Gastrocnemius medialis (tissue), 4 donors: Measurements from ENCODE around the gene IFNAR2.

Experiments used
- POLR2A ChIP-seq, 2 donors: fragments of 450-650 bp; IDR thresholded peaks; one replicate each; pipeline ENCODE4 v1.6.1; 2017; ENCODE audit warnings: antibody characterized with exemption in 2 of 2, mild to moderate bottlenecking in 2 of 2, moderate library complexity in 2 of 2
- TF ChIP-seq, protein P1 (sequence below), 5 experiments: fragments of 450-650 bp in 3 of 5; fragments of 200-600 bp in 2 of 5; sonication (generic) in 2 of 5; IDR thresholded peaks in 4 of 5; conservative IDR thresholded peaks in 1 of 5; 1 replicate in 4 of 5; 2 replicates in 1 of 5; pipeline ENCODE4 v1.5.1; 2016 to 2019; ENCODE audit warnings: antibody characterized with exemption in 5 of 5, mild to moderate bottlenecking in 3 of 5, moderate library complexity in 3 of 5

DNA sequence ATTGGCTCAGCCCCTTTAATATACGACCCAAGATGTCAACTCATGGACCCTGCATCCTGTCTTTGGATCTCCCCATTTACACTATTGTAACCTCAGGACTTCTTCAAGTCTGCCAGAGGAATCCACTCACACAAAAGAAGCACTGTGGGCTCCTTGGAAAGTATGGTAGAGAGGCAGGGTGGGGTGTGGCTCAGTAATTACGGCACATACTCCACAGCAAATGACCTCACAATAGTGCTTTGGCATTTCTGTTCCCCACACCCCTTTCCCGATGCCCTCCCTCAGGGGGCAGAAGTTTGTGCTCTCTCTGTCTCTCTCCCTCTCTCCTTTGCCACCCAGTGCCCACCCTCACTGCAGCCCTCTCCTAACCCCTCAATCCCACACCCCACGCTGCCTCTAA is 27.8 kb upstream of the IFNAR2 start:
- TF ChIP-seq, protein P1, sequence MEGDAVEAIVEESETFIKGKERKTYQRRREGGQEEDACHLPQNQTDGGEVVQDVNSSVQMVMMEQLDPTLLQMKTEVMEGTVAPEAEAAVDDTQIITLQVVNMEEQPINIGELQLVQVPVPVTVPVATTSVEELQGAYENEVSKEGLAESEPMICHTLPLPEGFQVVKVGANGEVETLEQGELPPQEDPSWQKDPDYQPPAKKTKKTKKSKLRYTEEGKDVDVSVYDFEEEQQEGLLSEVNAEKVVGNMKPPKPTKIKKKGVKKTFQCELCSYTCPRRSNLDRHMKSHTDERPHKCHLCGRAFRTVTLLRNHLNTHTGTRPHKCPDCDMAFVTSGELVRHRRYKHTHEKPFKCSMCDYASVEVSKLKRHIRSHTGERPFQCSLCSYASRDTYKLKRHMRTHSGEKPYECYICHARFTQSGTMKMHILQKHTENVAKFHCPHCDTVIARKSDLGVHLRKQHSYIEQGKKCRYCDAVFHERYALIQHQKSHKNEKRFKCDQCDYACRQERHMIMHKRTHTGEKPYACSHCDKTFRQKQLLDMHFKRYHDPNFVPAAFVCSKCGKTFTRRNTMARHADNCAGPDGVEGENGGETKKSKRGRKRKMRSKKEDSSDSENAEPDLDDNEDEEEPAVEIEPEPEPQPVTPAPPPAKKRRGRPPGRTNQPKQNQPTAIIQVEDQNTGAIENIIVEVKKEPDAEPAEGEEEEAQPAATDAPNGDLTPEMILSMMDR (IDR thresholded peaks at IDR 0.05 in 4 of 5, conservative IDR thresholded peaks at IDR 0.05 in 1 of 5) = no peak
- TF ChIP-seq POLR2A (IDR thresholded peaks at IDR 0.05) = no peak
